ENCODE results near the gene PRELID3B.
"Not testable (repeated sequence)": the region's sequence is repeated elsewhere in the genome, so short reads cannot be mapped to it uniquely, and the experiment has no call there.

The PRELID3B gene

DNA sequence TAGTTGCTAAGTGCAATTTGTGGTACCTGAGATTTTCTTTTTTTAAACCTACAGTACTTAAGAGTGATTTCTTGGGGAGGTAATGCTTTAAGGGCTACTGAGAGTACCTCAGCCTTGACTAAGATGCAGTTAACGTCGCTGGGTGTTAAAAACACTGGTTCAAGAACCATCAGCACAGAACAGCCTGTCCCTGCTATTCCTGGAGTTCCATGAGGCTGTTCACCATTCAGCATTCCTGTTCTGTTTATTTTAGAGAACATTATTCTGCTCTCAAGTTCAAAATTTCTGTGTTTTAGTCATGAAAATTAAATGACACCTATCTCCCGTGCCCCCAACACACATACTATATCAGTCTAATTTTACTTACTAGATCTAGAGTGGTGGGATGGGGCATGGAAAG lies 1.7 kb upstream of the PRELID3B start:
- no peak overlapping the region for H3K4me3 ChIP-seq (ENCODE audit: control insufficient read depth, low read depth, low read length)
- TF ChIP-seq, protein P1, sequence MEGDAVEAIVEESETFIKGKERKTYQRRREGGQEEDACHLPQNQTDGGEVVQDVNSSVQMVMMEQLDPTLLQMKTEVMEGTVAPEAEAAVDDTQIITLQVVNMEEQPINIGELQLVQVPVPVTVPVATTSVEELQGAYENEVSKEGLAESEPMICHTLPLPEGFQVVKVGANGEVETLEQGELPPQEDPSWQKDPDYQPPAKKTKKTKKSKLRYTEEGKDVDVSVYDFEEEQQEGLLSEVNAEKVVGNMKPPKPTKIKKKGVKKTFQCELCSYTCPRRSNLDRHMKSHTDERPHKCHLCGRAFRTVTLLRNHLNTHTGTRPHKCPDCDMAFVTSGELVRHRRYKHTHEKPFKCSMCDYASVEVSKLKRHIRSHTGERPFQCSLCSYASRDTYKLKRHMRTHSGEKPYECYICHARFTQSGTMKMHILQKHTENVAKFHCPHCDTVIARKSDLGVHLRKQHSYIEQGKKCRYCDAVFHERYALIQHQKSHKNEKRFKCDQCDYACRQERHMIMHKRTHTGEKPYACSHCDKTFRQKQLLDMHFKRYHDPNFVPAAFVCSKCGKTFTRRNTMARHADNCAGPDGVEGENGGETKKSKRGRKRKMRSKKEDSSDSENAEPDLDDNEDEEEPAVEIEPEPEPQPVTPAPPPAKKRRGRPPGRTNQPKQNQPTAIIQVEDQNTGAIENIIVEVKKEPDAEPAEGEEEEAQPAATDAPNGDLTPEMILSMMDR (conservative IDR thresholded peaks at IDR 0.05; ENCODE audit: control insufficient read depth, insufficient read depth, low read depth, low read length): no peak
- no peak for DNase-seq (ENCODE audit: low read depth)

DNA sequence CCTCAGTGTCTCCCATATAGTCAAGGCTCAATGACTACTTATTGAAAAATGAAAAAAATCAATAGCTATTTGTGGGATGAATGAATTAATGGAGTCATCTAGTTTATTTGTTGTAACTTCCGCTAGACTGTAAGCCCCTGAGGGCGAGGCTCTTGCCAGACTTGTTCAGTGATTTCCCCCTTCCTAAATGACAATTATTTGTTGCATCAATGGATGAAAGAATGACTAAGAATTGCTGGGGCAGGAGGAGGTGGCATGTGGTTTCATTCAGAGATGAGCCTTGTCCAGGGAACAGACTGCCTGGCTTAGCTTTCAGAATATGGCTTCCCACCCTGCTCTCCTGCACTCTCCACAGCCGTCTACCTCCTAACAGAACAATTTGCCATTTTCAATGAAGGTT lies 1.1 kb upstream of the PRELID3B start:
- TF ChIP-seq, protein P1 (conservative IDR thresholded peaks at IDR 0.05; ENCODE audit: control insufficient read depth, insufficient read depth, low read depth, low read length): no peak
- DNase-seq (ENCODE audit: low read depth): peak; percentile 33
- H3K4me3 ChIP-seq (ENCODE audit: control insufficient read depth, low read depth, low read length): no peak overlapping the region

GRCh38 chr20:59042796-59043631 lies 428 bp upstream of the PRELID3B start:
- peak overlapping the region; percentile 76 for H3K4me3 ChIP-seq (ENCODE audit: control insufficient read depth, low read depth, low read length)
- peak; percentile 84 for DNase-seq (ENCODE audit: low read depth)
- TF ChIP-seq, protein P1 (conservative IDR thresholded peaks at IDR 0.05; ENCODE audit: control insufficient read depth, insufficient read depth, low read depth, low read length): no peak

DNA sequence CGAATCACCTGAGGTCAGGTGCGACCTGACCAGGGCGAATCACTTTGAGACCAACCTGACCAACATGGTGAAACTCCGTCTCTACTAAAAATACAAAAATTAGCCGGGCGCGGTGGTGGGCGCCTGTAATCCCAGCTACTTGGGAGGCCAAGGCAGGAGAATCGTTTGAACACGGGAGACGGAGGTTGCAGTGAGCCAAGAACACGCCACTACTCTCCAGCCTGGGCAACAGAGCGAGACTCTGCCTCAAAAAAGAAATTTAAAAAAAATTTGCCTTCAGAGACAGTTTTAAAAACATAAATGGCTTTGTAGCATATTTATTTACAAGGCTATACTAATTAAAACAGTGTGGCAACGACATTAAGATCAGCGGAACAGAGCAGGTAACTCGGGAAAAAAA lies 1.1 kb downstream of the PRELID3B start:
- H3K4me3 ChIP-seq (ENCODE audit: control insufficient read depth, low read depth, low read length): peak overlapping the region; percentile 76
- DNase-seq (ENCODE audit: low read depth): not testable (repeated sequence)

GRCh38 chr20:59040667-59041066 lies 1.9 kb downstream of the PRELID3B start:
- no peak for DNase-seq (ENCODE audit: low read depth)
- no peak overlapping the region for H3K4me3 ChIP-seq (ENCODE audit: control insufficient read depth, low read depth, low read length)
- TF ChIP-seq, protein P1 (conservative IDR thresholded peaks at IDR 0.05; ENCODE audit: control insufficient read depth, insufficient read depth, low read depth, low read length): no peak

GRCh38 chr20:59039233-59039632 lies 3.4 kb downstream of the PRELID3B start:
- no peak overlapping the region for H3K4me3 ChIP-seq (ENCODE audit: control insufficient read depth, low read depth, low read length)
- TF ChIP-seq, protein P1 (conservative IDR thresholded peaks at IDR 0.05; ENCODE audit: control insufficient read depth, insufficient read depth, low read depth, low read length): no peak
- DNase-seq (ENCODE audit: low read depth): peak; percentile 55

GRCh38 chr20:59037386-59037785 lies 5.2 kb downstream of the PRELID3B start:
- no peak for DNase-seq (ENCODE audit: low read depth)
- TF ChIP-seq, protein P1 (conservative IDR thresholded peaks at IDR 0.05; ENCODE audit: control insufficient read depth, insufficient read depth, low read depth, low read length): no peak

More at GRCh38 chr20:59037386-59037785, 5.2 kb downstream of the PRELID3B start:
- no peak overlapping the region for H3K4me3 ChIP-seq (ENCODE audit: control insufficient read depth, low read depth, low read length)

All from fibroblast of mammary gland (primary cell).